Amniotic epithelial cell (primary cell): ENCODE measurements around the gene RECQL5.
"Not testable (repeated sequence)": the region's sequence is repeated elsewhere in the genome, so short reads cannot be mapped to it uniquely, and the experiment has no call there.

Source experiments
- DNase-seq: peaks from one replicate; pipeline ENCODE4 v3.0.0-alpha.2; 2010; ENCODE audit warnings: low read depth

Gene RECQL5

GRCh38 chr17:75616521-75617122, 50.3 kb downstream of the RECQL5 start:
- no peak for DNase-seq

DNA sequence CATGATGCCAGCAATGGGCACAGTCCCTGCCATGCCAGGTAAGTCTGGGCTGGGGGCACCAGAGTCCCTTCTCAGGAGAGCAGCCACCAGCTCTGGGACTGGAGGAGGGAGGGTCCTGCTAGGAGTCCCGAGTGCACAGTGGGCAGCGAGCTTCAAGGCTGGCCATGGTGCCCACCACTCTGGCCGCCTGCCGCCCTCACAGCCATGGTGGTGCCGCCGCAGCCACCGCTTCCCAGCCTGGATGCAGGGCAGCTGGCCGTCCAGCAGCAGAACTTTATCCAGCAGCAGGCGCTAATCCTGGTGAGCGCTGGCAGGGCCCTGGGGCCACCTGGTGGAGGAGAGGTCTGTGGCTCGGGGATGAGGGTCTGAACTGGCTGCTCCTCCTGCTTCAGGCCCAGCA, 51.7 kb downstream of the RECQL5 start:
- no peak for DNase-seq

GRCh38 chr17:75614556-75615270, 52.2 kb downstream of the RECQL5 start:
- no peak for DNase-seq

DNA sequence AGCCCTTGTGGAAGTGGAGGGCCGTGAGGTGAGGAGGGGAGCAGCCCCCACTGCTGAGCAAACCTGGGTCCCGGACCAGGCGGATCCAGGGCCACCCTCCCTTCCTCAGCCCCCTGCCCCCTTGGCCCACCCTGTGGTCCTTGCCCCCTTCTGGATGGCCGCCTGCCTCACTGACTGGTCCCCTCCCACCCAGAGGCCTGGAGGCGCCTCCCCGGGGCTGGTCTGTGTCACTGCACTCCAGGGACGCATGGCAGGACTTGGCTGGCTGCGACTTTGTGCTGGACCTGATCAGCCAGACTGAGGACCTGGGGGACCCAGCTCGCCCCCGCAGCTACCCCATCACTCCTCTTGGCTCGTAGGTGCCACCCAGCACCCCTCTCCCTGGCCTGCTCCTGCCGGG, 52.9 kb downstream of the RECQL5 start:
- no peak for DNase-seq

- no peak for DNase-seq
Observed at GRCh38 chr17:75612906-75613626, 53.9 kb downstream of the RECQL5 start.

GRCh38 chr17:75611851-75612429, 55.0 kb downstream of the RECQL5 start:
- DNase-seq = no peak

DNA sequence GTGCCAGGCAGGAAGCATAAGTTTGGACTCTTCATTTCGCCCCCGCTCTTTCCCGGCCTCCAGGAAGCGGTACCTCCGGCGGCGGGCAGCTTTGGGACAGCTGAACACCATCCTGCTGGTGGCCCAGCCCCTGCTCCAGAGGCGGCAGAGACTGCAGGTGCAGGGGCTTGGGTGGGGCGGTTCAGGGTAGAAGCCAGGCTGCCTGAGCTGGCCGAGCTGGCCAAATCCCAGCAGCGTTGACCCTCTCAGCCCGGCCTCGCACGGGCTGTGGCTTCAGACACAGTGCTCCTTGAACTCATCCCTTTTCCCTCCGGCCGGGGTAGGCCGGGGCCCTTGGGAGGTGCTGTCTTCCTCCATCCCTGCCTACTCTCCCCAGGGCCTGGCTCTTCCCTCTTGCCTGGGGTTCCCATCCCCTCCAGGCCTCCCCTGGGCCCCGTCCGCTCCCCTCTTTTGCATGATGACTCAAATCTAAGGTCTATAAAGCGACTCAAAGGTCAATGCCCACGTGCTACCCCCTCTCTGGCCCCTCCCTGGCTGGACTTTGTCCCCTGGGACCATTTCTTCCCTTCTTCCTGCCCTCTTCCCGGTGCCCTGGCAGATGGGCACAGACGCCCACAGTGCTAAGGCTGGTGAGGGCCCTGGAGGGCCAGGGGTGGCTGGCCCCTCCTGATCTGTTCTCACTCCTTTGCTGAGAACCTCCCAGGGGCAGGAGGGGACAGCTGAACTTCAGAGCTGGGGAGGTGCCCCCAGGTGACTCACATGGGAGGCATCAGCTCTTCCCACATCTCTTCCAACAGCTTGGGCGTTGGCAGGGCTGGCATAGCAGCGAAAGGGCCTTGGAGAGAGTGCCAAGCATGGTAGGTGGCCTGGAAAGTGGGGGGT, 56.6 kb downstream of the RECQL5 start:
- DNase-seq = no peak

DNA sequence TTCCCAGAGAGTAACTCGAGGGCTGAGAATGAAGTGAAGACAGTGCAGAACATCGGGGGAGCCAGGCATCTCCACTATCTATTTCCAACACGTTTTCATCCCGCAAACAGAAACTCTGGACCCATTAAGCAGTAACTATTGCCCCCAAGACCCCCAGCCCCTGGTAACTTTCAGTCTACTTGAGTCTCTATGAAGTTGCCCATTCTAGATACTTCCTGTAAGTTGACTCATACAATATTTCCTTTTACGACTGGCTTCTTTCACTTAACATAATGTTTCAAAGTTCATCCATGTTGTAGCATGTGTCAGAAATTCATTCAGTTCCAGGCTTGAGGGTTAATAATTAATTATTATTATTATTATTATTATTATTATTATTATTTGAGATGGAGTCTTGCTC, 59.9 kb downstream of the RECQL5 start:
- no peak for DNase-seq

- DNase-seq = no peak
Observed at GRCh38 chr17:75605790-75606189, 61.2 kb downstream of the RECQL5 start.

- DNase-seq = no peak
Observed at GRCh38 chr17:75604034-75604695, 62.8 kb downstream of the RECQL5 start.

- no peak for DNase-seq
Observed at GRCh38 chr17:75603123-75603522, 63.8 kb downstream of the RECQL5 start.

GRCh38 chr17:75602644-75603043, 64.3 kb downstream of the RECQL5 start:
- no peak for DNase-seq

- peak; percentile 34 for DNase-seq
Observed at GRCh38 chr17:75601057-75601987, 65.6 kb downstream of the RECQL5 start.

GRCh38 chr17:75596320-75597087, 70.5 kb downstream of the RECQL5 start:
- DNase-seq = no peak

- no peak for DNase-seq
Observed at GRCh38 chr17:75595920-75596313, 71.0 kb downstream of the RECQL5 start.

DNA sequence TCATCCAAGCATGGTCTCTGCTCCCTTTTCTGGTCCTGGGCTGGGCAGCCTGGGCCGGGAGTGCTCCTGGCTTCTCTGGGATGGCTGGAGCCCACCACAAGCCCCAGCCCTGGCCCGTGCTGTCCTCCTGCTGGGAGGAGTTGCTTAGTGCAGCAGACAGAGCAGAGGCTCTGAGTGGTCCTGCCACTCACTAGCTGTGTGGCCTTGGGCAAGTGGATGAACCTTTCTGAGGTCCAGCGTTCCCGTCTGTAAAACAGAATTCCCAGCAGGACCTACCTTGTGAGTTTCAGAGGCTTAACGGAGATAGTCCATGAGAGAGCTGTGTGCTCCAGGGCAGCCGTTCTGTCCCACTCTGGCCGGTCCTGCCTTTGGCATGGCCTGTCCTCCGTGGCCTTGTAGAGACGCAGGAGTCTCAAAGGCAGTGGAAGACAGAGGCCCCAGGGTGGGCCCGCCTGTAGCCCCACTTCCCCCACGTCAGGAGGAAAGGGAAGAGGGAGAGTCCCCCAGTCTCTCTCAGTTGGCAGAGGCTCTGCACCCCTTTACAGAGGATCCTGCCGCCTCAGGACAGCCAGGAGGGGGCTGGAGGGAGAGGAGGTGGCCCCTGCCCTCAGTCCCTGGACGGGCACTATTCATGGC, 71.6 kb downstream of the RECQL5 start:
- no peak for DNase-seq

- no peak for DNase-seq
Observed at GRCh38 chr17:75594499-75595283, 72.3 kb downstream of the RECQL5 start.

DNA sequence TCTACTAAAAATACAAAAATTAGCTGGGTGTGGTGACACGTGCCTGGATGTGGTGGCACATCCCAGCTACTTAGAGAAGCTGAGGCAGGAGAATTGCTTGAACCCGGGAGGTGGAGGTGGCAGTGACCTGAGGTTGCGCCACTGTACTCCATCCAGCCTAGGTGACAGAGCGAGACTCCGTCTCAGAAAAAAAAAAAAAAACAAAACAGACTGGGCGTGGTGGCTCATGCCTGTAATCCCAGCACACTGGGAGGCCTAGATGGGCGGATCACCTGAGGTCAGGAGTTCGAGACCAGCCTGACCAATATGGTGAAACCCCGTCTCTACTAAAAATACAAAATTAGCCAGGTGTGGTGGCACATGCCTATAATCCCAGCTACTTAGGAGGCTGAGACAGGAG, 73.5 kb downstream of the RECQL5 start:
- DNase-seq = not testable (repeated sequence)
